K562 (cell line): Measurements from ENCODE around the gene ADAMTS1. TPM values are rescaled to one million over a fixed set of nuclear protein-coding genes. Genes with fewer than 3 reads are reported as not detected.

Experiments
- BRD4 ChIP-seq: fragments of 200-600 bp; sonication (generic); IDR thresholded peaks from 2 replicates; pipeline ENCODE4 v1.6.1; 2017; ENCODE audit warnings: inconsistent platforms
- CTCF ChIP-seq, 3 experiments: IDR thresholded peaks in 2 of 3; conservative IDR thresholded peaks in 1 of 3; 2 replicates each; pipeline ENCODE4 v1.5.1; 2011 to 2012; ENCODE audit warnings: low read length in 3 of 3, mild to moderate bottlenecking in 3 of 3, control low read depth in 2 of 3, improper control_type of control experiment in 1 of 3, inconsistent platforms in 1 of 3, low read depth in 1 of 3, mixed read lengths in 1 of 3, moderate library complexity in 1 of 3; ENCODE audit not compliant: insufficient read depth in 2 of 3
- EHMT2 ChIP-seq: fragments of 450-650 bp; IDR thresholded peaks from 2 replicates; pipeline ENCODE4 v1.6.1; 2018; ENCODE audit warnings: antibody characterized with exemption
- MAFG ChIP-seq: fragments of 450-650 bp; conservative IDR thresholded peaks from 2 replicates; pipeline ENCODE4 v1.6.1; 2016; ENCODE audit warnings: missing genetic modification characterization, missing compliant biosample characterization
- RAD21 ChIP-seq, 2 experiments: fragments of 250-450 bp in 1 of 2; fragments of 450-650 bp in 1 of 2; sonication (Bioruptor Pico) in 1 of 2; formaldehyde crosslinking in 1 of 2; IDR thresholded peaks in 1 of 2; conservative IDR thresholded peaks in 1 of 2; 2 replicates each; pipeline versions ENCODE4 v1.4.0 to v1.8.0; 2020 to 2022; ENCODE audit warnings: mild to moderate bottlenecking in 2 of 2, moderate library complexity in 1 of 2
- RERE ChIP-seq: sonication (generic); formaldehyde crosslinking; IDR thresholded peaks from 2 replicates; pipeline ENCODE4 v1.8.0; 2023; ENCODE audit warnings: missing genetic modification reagents, mild to moderate bottlenecking, borderline replicate concordance
- RHOXF2B ChIP-seq: fragments of 250-450 bp; sonication (Bioruptor Pico); conservative IDR thresholded peaks from 2 replicates; pipeline ENCODE4 v1.5.1; 2021
- SMC3 ChIP-seq: conservative IDR thresholded peaks from 2 replicates; pipeline ENCODE4 v1.6.1; 2011; ENCODE audit warnings: low read depth, low read length, improper control_type of control experiment; ENCODE audit not compliant: insufficient read depth
- TAF7 ChIP-seq: fragments of 450-650 bp; IDR thresholded peaks from 2 replicates; pipeline ENCODE4 v1.6.1; 2016; ENCODE audit warnings: missing genetic modification characterization, missing compliant biosample characterization
- ZNF384 ChIP-seq: IDR thresholded peaks from 2 replicates; pipeline ENCODE4 v1.6.1; 2012; ENCODE audit warnings: low read depth, low read length, improper control_type of control experiment
- ZZZ3 ChIP-seq: fragments of 450-650 bp; IDR thresholded peaks from 2 replicates; pipeline ENCODE4 v1.6.1; 2016; ENCODE audit warnings: antibody characterized with exemption, mild to moderate bottlenecking, moderate library complexity
- polyA plus RNA-seq, 8 experiments: library from polyadenylated mRNA; depleted of rRNA in 4 of 8; stranded (reverse) in 5 of 8; unstranded in 3 of 8; fragments of >200 nt; fragmentation: Nextera tagmentation in 2 of 8; fragmentation: Illumina TruSeq in 1 of 8; extraction: Ambion mirVana in 2 of 8; extraction: Trizol in 1 of 8; gene quantifications; 2 replicates each; pipeline versions ENCODE4 v1.2.1 to v1.2.3, GENCODE V29; 2011 to 2014; ENCODE audit warnings: inconsistent platforms in 1 of 8, missing spikeins in 1 of 8
- total RNA-seq, 7 experiments: library from RNA; depleted of rRNA in 6 of 7; stranded (reverse); fragments of >200 nt in 6 of 7; fragmentation: Illumina TruSeq in 2 of 7; extraction: Trizol in 2 of 7; gene quantifications; 2 replicates each; pipeline versions ENCODE4 v1.2.1 to v1.2.3, GENCODE V29; 2011 to 2021; ENCODE audit warnings: low replicate concordance in 1 of 7
- TF ChIP-seq, protein P1 (sequence below): fragments of 250-450 bp; sonication (Bioruptor Pico); IDR thresholded peaks from 2 replicates; pipeline ENCODE4 v1.8.0; 2021; ENCODE audit warnings: mild to moderate bottlenecking, moderate library complexity

The ADAMTS1 gene
- total and polyA plus RNA-seq, 9 of the 15 experiments (the other 6 are each of a cell fraction or from before 2014, with no cell fraction given): 0.01 to 0.58 TPM; not detected in 7

DNA sequence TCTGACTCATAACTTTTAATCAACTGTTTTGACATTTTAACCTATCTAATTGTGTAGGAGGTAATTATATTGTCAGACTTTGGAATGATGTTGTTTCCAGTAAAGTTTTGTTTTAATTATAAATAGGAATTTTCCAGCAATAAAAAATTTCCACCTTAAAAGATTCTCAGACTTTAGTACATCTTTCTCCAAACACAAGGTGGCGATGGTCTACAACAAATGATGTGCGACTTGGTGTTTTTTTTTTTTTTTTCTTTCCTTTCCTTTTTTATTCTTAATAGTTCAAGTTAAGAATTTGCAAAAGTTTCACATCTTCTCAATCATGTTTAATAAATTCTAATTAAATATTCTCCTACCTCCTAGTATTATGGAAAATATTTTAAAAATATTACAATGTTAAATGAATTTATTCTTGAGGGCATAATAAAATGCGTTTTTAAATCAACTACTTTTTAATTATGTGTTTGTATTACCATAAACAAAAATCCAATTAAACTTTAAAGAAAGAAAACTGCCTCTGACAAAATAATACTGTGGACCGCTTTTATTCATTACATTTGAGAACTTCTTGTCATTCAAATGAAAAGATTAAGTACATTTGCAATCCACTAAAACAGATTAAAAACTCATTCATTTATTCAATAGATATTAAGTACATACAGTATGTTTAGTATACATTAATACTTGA lies 4.4 kb upstream of the ADAMTS1 start (continued):
- TF ChIP-seq SMC3: 0 out of 2 replicates have a peak, but pooled peaks have one; percentile 24
- TF ChIP-seq RERE: no peak
- peak; percentile 47 to 53; a peak in 3 of 4 replicates for TF ChIP-seq RAD21 (CRISPR knock-in tag; conservative IDR thresholded peaks at IDR 0.05 in 1 of 2, IDR thresholded peaks at IDR 0.05 in 1 of 2)
- TF ChIP-seq MAFG (tag): no peak
- peak in 2 of 3 experiments; percentile 57 to 72; a peak in 3 of 6 replicates for TF ChIP-seq CTCF (IDR thresholded peaks at IDR 0.05 in 2 of 3, conservative IDR thresholded peaks at IDR 0.05 in 1 of 3; ENCODE audit: insufficient read depth in 2 of 3, low read depth in 1 of 3, low read length in 3 of 3)
- TF ChIP-seq ZZZ3: no peak
- TF ChIP-seq, protein P1, sequence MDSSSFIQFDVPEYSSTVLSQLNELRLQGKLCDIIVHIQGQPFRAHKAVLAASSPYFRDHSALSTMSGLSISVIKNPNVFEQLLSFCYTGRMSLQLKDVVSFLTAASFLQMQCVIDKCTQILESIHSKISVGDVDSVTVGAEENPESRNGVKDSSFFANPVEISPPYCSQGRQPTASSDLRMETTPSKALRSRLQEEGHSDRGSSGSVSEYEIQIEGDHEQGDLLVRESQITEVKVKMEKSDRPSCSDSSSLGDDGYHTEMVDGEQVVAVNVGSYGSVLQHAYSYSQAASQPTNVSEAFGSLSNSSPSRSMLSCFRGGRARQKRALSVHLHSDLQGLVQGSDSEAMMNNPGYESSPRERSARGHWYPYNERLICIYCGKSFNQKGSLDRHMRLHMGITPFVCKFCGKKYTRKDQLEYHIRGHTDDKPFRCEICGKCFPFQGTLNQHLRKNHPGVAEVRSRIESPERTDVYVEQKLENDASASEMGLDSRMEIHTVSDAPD (CRISPR knock-in tag): no peak
- no peak for TF ChIP-seq BRD4
- TF ChIP-seq TAF7: no peak
- TF ChIP-seq EHMT2: no peak
- peak; percentile 98 for TF ChIP-seq ZNF384
- no peak for TF ChIP-seq RHOXF2B
